CD8-positive, alpha-beta memory T cell (primary cell): ENCODE data around the gene VWA2. TPM values are rescaled to one million over a fixed set of nuclear protein-coding genes. Genes with fewer than 3 reads are reported as not detected.

Source experiments
- CTCF ChIA-PET: fragments of 350-600 bp; sonication (Branson Sonifier 250); formaldehyde crosslinking; loops from one replicate; lab custom pipeline; 2021; ENCODE audit warnings: antibody characterized with exemption; lab: Charles Lee
- POLR2A ChIA-PET: fragments of 350-600 bp; sonication (Branson Sonifier 250); formaldehyde crosslinking; loops from one replicate; lab custom pipeline; 2021; ENCODE audit warnings: antibody characterized with exemption; lab: Charles Lee
- DNase-seq, 5 donors: peaks; one replicate each; pipeline versions ENCODE4 v3.0.0 to v3.0.0-alpha.2; 2020 to 2022; ENCODE audit warnings: mixed read lengths in 1 of 5
- H3K27ac ChIP-seq: one replicate; pipeline ENCODE4 v1.7.0; 2013; ENCODE audit warnings: low read depth, mild to moderate bottlenecking, low read length, moderate library complexity
- H3K27me3 ChIP-seq: 2 replicates; pipeline ENCODE4 v1.7.0; 2013; ENCODE audit warnings: low read length, mild to moderate bottlenecking; ENCODE audit not compliant: insufficient read depth, poor library complexity, severe bottlenecking
- H3K36me3 ChIP-seq: 2 replicates; pipeline ENCODE4 v1.7.0; 2013; ENCODE audit warnings: mild to moderate bottlenecking, low read length, moderate library complexity; ENCODE audit not compliant: insufficient read depth
- H3K4me1 ChIP-seq: 2 replicates; pipeline ENCODE4 v1.7.0; 2013; ENCODE audit warnings: mild to moderate bottlenecking, low read length, moderate library complexity; ENCODE audit not compliant: insufficient read depth
- H3K4me3 ChIP-seq: 2 replicates; pipeline ENCODE4 v1.7.0; 2013; ENCODE audit warnings: mild to moderate bottlenecking, low read length
- H3K9me3 ChIP-seq: 2 replicates; pipeline ENCODE4 v1.7.0; 2013; ENCODE audit warnings: mild to moderate bottlenecking, low read length
- H3K27ac Mint-ChIP-seq, 8 donors: one replicate each; pipeline ENCODE4 v1.8.0; 2020 to 2021; ENCODE audit warnings: mixed read lengths in 8 of 8, mild to moderate bottlenecking in 6 of 8, inconsistent platforms in 3 of 8, moderate library complexity in 3 of 8
- H3K27me3 Mint-ChIP-seq, 2 donors: one replicate each; pipeline ENCODE4 v1.8.0; 2020 to 2021; ENCODE audit warnings: mixed read lengths in 2 of 2, mild to moderate bottlenecking in 1 of 2, moderate library complexity in 1 of 2
- H3K36me3 Mint-ChIP-seq, 3 donors: one replicate each; pipeline ENCODE4 v1.8.0; 2020 to 2021; ENCODE audit warnings: mixed read lengths in 3 of 3, inconsistent platforms in 1 of 3, mild to moderate bottlenecking in 1 of 3
- H3K4me1 Mint-ChIP-seq, 3 donors: one replicate each; pipeline ENCODE4 v1.8.0; 2020 to 2021; ENCODE audit warnings: mixed read lengths in 3 of 3, inconsistent platforms in 1 of 3, mild to moderate bottlenecking in 1 of 3
- H3K4me3 Mint-ChIP-seq, 7 donors: one replicate each; pipeline ENCODE4 v1.8.0; 2020 to 2021; ENCODE audit warnings: mixed read lengths in 7 of 7, mild to moderate bottlenecking in 6 of 7, moderate library complexity in 4 of 7, inconsistent platforms in 2 of 7
- H3K9me3 Mint-ChIP-seq, 5 donors: one replicate each; pipeline ENCODE4 v1.8.0; 2020 to 2022; ENCODE audit warnings: mixed read lengths in 5 of 5, mild to moderate bottlenecking in 3 of 5, moderate library complexity in 2 of 5, inconsistent platforms in 1 of 5
- polyA plus RNA-seq: library from polyadenylated mRNA; unstranded; fragments of 300-500 nt; fragmentation: Illumina TruSeq; gene quantifications from one replicate; pipeline ENCODE4 v1.2.3, GENCODE V29; 2021
- total RNA-seq, 2 experiments: library from RNA; stranded (reverse); gene quantifications; one replicate each; pipeline ENCODE4 v1.2.3, GENCODE V29; 2021

Gene VWA2
- total and polyA plus RNA-seq, 3 experiments from 2014 or later: not detected

DNA sequence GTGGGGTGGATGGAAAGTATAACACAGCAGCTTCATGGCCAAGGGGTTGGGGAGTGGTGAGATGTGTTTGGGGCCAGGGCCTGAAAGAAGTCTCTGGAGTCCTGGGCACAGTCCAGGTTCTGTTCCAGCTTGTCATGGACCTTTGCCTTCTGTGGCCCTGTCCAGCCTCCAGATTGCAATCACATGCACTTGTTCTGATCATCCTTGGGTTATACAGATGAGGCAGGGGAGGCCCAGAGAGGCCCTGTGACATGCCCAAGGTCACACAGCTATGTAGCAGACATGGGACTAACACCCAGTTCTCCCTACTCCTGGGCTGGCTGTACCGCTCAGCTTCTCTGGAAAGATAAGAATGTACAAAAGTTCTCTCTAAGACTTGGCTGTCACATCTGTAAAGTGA is 11.7 kb downstream of the VWA2 start:
- POLR2A ChIA-PET: no interaction called here

DNA sequence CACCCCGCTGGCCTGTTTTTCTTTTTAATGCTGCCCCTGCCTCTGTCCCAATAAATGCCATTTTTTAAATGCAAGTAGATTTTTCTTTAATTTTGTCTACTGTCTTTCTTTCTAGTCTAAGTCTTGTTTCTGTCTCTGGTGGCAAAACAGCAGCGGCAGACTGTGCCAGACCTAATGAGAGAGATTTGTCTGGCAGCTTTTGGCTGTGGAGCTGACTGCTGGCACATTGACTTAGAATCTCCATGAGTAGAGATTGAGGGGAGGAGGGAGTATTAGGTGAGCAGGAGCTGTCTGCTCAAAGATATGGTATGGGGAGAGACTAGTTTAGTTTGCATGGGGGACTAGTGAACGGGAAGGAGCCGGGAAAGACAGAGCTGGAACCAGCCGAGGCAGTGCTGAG is 13.0 kb downstream of the VWA2 start:
- POLR2A ChIA-PET: no interaction called here
- Mint-ChIP-seq H3K4me3 (no peak overlapping the region), H3K27me3 (peaks cover 8 to 37% of the 10 kb centered on the region in 2 donors), H3K4me1 (no peaks in the 10 kb centered on the region), H3K9me3 (no peaks in the 10 kb centered on the region), H3K36me3 (no peaks in the 10 kb centered on the region), H3K27ac (no peak overlapping the region)
- Histone ChIP-seq H3K36me3 (no peaks in the 10 kb centered on the region), H3K9me3 (no peaks in the 10 kb centered on the region), H3K4me3 (no peak overlapping the region), H3K27ac (no peak overlapping the region), H3K27me3 (no peaks in the 10 kb centered on the region), H3K4me1 (no peaks in the 10 kb centered on the region)
- no peak for DNase-seq
- CTCF ChIA-PET: no interaction called here

More for the DNA sequence above, 11.7 kb downstream of the VWA2 start:
- Histone ChIP-seq H3K4me1 (no peaks in the 10 kb centered on the region), H3K4me3 (no peak overlapping the region), H3K27me3 (no peaks in the 10 kb centered on the region), H3K9me3 (no peaks in the 10 kb centered on the region), H3K27ac (no peak overlapping the region), H3K36me3 (no peaks in the 10 kb centered on the region)
- H3K36me3 Mint-ChIP-seq: no peaks in the 10 kb centered on the region
- H3K4me3 Mint-ChIP-seq: no peak overlapping the region
- DNase-seq: no peak
- H3K9me3 Mint-ChIP-seq: no peaks in the 10 kb centered on the region
- no peak overlapping the region for H3K27ac Mint-ChIP-seq
- H3K27me3 Mint-ChIP-seq: peaks cover 8 to 45% of the 10 kb centered on the region in 2 donors
- CTCF ChIA-PET: no interaction called here
- peaks cover 0 to 4% (median 0%) of the 10 kb centered on the region in 3 donors for H3K4me1 Mint-ChIP-seq

DNA sequence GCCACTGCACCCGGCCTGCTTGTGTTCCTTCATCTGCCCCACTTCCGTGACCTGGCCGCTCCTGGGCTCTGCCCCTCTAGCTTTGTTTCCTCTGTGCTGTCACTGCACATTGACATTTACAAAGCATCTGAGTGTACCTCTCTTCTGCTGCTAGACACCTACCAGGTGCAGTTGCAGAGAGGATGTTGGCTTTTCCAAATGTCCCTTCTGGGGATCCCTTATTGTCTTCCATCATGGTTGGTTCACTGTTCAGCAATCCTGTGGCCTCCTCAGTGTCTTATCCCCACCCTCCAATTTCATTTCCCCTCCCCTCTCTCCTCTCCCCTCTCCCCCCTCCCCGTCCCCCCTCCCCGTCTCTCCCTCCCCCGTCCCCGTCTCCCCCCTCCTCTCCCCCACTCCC is 13.8 kb downstream of the VWA2 start:
- H3K27ac Mint-ChIP-seq: no peak overlapping the region
- ChIA-PET POLR2A (no interaction called here), CTCF (no interaction called here)
- no peaks in the 10 kb centered on the region for H3K36me3 ChIP-seq
- H3K27ac ChIP-seq: no peak overlapping the region
- no peaks in the 10 kb centered on the region for H3K9me3 ChIP-seq
- H3K4me1 ChIP-seq: no peaks in the 10 kb centered on the region
- no peak overlapping the region for H3K4me3 Mint-ChIP-seq
- H3K4me3 ChIP-seq: no peak overlapping the region
- peaks cover 6 to 37% of the 10 kb centered on the region in 2 donors for H3K27me3 Mint-ChIP-seq
- H3K36me3 Mint-ChIP-seq: no peaks in the 10 kb centered on the region
- no peaks in the 10 kb centered on the region for H3K4me1 Mint-ChIP-seq
- no peaks in the 10 kb centered on the region for H3K27me3 ChIP-seq
- no peak for DNase-seq
- no peaks in the 10 kb centered on the region for H3K9me3 Mint-ChIP-seq

DNA sequence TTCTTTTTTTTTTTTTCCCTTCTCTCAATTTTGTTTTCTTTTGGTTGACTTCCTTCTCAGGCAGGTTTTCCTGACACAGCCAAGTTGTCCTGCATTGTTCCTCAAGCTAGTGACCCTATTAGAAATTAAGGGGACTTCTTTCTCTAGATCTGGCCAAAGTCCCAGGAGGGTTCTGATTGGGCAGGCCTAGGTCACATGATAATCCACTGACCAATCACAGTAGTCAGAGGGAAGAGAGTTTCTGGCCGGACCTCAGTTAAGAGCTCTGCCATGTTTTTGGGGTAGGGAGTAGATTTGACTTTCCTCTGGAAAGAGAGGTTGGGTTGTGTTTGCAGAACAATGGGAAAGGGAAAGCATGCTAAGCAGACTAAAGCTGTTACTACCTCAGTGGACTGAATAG is 16.2 kb downstream of the VWA2 start:
- no peak overlapping the region for H3K4me3 Mint-ChIP-seq
- ChIA-PET POLR2A (no interaction called here), CTCF (no interaction called here)
- no peak overlapping the region for H3K27ac Mint-ChIP-seq
- H3K36me3 Mint-ChIP-seq: no peaks in the 10 kb centered on the region
- Histone ChIP-seq H3K4me1 (no peaks in the 10 kb centered on the region), H3K4me3 (no peak overlapping the region), H3K27me3 (no peaks in the 10 kb centered on the region), H3K36me3 (no peaks in the 10 kb centered on the region), H3K27ac (no peak overlapping the region), H3K9me3 (no peaks in the 10 kb centered on the region)
- H3K4me1 Mint-ChIP-seq: peaks cover 4 to 5% (median 4%) of the 10 kb centered on the region in 3 donors
- no peak for DNase-seq
- H3K9me3 Mint-ChIP-seq: no peaks in the 10 kb centered on the region
- H3K27me3 Mint-ChIP-seq: peaks cover 6 to 33% of the 10 kb centered on the region in 2 donors

DNA sequence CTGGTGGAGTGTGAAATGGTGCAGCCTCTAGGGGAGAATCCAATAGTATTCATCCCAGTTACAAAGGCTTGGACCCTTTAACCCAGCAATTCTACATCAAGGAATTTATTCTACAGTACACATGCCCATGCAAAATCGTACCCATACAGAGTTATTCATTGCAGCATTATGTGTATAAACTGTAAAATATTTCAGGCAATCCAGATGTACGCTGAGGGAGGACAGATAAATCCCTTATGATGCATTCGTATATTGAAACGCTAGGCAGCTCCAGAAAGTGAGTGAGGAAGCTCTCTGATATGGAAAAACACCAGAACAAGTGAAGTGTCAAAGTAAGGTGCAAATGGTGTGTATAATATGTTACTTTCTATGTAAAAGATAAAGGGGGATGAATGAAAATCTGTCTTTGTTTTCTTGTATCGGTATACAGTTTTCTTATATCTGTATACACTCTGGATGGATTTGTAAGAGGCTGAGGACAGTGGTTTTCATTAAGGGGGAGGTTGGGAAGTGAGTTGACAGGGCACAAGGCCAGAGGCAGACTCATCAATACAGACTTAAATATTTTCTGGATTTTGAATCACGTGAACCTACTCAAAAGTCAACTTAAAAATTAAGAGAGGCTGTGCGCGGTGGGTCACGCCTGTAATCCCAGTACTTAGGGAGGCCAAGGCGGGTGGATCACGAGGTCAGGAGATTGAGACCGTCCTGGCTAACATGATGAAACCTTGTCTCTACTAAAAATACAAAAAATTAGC is 17.1 kb downstream of the VWA2 start:
- no peaks in the 10 kb centered on the region for H3K9me3 Mint-ChIP-seq
- no peak overlapping the region for H3K27ac Mint-ChIP-seq
- H3K4me3 Mint-ChIP-seq: no peak overlapping the region
- peaks cover 2 to 29% of the 10 kb centered on the region in 2 donors for H3K27me3 Mint-ChIP-seq
- H3K27me3 ChIP-seq: no peaks in the 10 kb centered on the region
- ChIA-PET CTCF (no interaction called here), POLR2A (no interaction called here)
- peaks cover 4 to 5% (median 4%) of the 10 kb centered on the region in 3 donors for H3K4me1 Mint-ChIP-seq
- H3K4me1 ChIP-seq: no peaks in the 10 kb centered on the region
- no peak overlapping the region for H3K27ac ChIP-seq
- H3K36me3 ChIP-seq: no peaks in the 10 kb centered on the region
- H3K4me3 ChIP-seq: no peak overlapping the region
- DNase-seq: no peak
- no peaks in the 10 kb centered on the region for H3K36me3 Mint-ChIP-seq
- H3K9me3 ChIP-seq: no peaks in the 10 kb centered on the region

DNA sequence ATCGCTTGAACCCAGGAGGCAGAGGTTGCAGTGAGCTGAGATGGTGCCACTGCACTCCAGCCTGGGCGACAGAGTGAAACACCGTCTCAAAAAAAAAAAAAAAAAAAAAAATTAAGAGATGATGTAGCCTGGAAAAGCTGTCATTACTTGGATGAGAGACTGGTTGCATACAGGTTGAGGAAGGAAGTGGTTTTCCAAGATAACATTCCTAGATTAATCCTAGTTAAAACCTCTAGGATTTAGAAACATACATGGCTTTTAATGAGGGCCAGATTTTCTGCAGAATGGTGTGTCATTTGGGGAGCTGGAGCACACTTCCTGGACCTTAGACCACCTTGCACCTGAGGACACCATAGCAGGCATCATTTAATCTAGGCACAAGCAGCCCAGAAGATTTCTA is 17.8 kb downstream of the VWA2 start:
- H3K27me3 Mint-ChIP-seq: peaks cover 2 to 26% of the 10 kb centered on the region in 2 donors
- no peak overlapping the region for H3K4me3 Mint-ChIP-seq
- H3K9me3 ChIP-seq: no peaks in the 10 kb centered on the region
- no peaks in the 10 kb centered on the region for H3K27me3 ChIP-seq
- ChIA-PET POLR2A (no interaction called here), CTCF (no interaction called here)
- no peaks in the 10 kb centered on the region for H3K9me3 Mint-ChIP-seq
- H3K36me3 ChIP-seq: no peaks in the 10 kb centered on the region
- no peak overlapping the region for H3K27ac ChIP-seq
- H3K4me1 Mint-ChIP-seq: peaks cover 4 to 5% (median 4%) of the 10 kb centered on the region in 3 donors
- H3K4me3 ChIP-seq: no peak overlapping the region
- H3K27ac Mint-ChIP-seq: no peak overlapping the region
- no peak for DNase-seq
- no peaks in the 10 kb centered on the region for H3K4me1 ChIP-seq
- no peaks in the 10 kb centered on the region for H3K36me3 Mint-ChIP-seq

DNA sequence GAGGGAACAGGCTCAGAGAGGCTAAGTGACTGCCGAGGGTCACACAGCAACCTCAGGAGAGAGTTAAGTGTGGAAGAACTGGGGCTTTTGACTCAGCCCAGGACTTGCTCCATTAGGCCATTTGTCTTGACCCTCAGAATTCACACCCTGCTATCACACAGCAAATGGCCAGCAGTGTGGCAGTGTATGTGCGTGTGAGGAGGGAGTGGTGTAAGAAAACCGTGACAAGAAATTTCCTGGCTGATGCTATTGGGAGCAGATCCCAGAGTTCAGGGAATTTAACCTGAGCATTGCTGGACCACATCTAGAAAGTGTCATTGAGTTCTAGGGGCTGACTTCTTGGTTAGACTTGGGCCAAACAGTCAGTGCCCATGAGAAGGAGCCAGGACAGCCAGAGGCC is 18.4 kb downstream of the VWA2 start:
- H3K4me1 Mint-ChIP-seq: peaks cover 4 to 5% (median 4%) of the 10 kb centered on the region in 3 donors
- POLR2A ChIA-PET: no interaction called here
- Histone ChIP-seq H3K36me3 (no peaks in the 10 kb centered on the region), H3K9me3 (no peaks in the 10 kb centered on the region), H3K4me1 (no peaks in the 10 kb centered on the region), H3K4me3 (no peak overlapping the region), H3K27me3 (no peaks in the 10 kb centered on the region), H3K27ac (no peak overlapping the region)
- CTCF ChIA-PET: no interaction called here
- no peak overlapping the region for H3K27ac Mint-ChIP-seq
- H3K27me3 Mint-ChIP-seq: peaks cover 0 to 22% of the 10 kb centered on the region in 2 donors
- no peaks in the 10 kb centered on the region for H3K36me3 Mint-ChIP-seq
- H3K4me3 Mint-ChIP-seq: no peak overlapping the region
- DNase-seq: no peak
- no peaks in the 10 kb centered on the region for H3K9me3 Mint-ChIP-seq

DNA sequence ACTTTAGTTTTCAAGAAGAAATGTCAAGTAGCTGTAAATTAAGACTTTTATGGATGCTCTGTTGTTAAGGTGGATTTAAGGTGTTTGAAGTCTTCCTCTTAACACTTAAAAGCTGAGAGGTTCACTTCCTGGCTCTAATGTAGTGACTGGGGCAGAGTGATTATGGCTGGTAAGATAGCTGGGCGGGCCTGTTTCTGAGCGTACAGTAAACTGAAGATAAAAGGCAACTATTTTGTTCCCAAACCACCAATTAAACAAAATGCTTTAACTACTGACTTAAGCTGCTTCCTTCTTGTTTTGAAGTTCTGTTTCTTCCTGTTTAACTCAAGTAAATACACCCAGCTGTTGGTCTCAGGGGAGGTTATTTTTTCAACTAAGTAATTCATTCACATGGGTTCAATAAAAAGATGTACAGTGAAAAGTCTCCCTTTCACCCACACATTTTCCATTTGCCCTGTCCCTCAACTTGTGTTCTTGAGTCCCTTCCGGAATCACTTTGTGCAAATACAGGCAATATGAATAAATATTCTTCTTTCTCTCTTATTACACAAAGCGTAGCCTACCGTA is 19.3 kb downstream of the VWA2 start:
- Mint-ChIP-seq H3K27me3 (peaks cover 0 to 17% of the 10 kb centered on the region in 2 donors), H3K27ac (peak overlapping the region in 1 of 8 donors; percentile 38), H3K9me3 (no peaks in the 10 kb centered on the region), H3K4me3 (no peak overlapping the region), H3K36me3 (no peaks in the 10 kb centered on the region), H3K4me1 (peaks cover 4 to 5% (median 4%) of the 10 kb centered on the region in 3 donors)
- H3K4me1 ChIP-seq: no peaks in the 10 kb centered on the region
- H3K27me3 ChIP-seq: no peaks in the 10 kb centered on the region
- H3K4me3 ChIP-seq: no peak overlapping the region
- POLR2A ChIA-PET: no interaction called here
- H3K36me3 ChIP-seq: no peaks in the 10 kb centered on the region
- H3K9me3 ChIP-seq: no peaks in the 10 kb centered on the region
- no peak overlapping the region for H3K27ac ChIP-seq
- no peak for DNase-seq
- CTCF ChIA-PET: interaction anchor here (0.6 kb wide), 1 partner anchor 383 kb away, joined by 3 read pairs; no protein-coding TSS in a partner anchor
